SIG-M5 treated with dmso at 0.1 percent for 504 hours (cell line): ENCODE measurements around the gene POC1A.
A peak's percentile ranks its signal among the peaks of the same experiment; 100 is the strongest.

Experiments
- DNase-seq: peaks from one replicate; lab custom pipeline; 2025; ENCODE audit not compliant: unreplicated experiment; lab: John Stamatoyannopoulos, UW

Gene POC1A

DNA sequence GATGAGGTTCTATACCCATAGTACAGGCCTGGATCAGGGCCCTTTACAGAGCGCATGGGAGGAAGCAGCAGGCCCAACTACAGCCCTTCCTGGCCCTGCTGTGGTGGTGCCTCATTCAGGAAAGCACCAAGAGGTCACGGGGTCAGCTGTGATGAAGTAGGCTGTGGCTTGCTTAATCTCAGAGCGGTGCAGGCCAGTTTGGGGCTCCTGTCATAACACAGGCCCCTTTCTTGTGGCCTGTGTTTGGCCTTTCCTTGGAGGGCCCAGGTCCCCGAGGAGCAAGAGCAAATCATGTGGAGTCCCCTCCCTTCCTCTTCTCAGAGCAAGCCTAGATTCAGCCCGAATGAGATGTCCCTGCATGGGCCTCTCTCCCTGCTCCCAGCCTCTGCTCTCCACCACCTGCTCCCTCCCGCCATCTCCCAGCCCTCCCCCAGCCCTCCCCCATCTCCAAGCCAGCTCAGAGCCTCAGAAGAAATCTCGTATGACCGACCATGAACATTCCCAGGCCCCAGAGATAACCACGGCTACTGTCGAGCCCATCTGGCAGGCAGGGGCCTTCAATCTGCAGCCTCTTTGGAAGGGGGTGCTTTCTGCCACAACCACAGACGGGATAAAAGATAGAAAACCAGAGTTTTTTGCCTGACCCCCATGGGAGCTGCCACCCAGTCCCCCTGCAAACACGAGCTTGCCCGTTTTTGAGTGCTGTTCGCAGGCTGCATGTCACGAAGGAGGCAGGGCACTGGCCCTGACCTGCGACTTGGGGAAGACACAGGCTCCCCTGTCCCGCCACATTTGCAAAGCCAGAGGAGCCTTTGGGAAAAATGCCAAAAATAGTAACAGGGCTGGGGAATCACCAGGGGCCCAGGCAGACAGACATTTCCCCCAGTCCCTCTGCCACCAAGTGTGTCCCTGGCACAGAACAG is 65.5 kb downstream of the POC1A start:
- DNase-seq, result peak; percentile 76

DNA sequence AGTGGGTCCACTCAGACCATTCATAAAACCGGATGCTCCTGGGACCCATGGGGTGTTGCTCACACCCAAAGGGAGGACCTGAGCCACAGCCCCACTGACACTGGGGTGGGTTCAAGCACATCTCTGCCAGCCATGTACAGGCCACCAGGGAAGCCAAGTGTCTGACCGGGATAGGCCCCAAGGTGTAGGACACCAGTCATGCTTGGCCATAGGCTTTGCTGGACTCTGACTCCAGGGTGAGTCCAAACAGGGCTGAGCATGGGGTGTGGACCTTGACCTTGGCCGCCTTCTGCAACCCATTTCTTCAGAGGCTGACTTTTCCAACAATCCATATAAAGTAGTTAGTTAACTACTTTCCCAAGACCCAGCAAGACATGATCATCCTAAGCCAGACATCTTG is 66.5 kb downstream of the POC1A start:
- DNase-seq, result no peak

DNA sequence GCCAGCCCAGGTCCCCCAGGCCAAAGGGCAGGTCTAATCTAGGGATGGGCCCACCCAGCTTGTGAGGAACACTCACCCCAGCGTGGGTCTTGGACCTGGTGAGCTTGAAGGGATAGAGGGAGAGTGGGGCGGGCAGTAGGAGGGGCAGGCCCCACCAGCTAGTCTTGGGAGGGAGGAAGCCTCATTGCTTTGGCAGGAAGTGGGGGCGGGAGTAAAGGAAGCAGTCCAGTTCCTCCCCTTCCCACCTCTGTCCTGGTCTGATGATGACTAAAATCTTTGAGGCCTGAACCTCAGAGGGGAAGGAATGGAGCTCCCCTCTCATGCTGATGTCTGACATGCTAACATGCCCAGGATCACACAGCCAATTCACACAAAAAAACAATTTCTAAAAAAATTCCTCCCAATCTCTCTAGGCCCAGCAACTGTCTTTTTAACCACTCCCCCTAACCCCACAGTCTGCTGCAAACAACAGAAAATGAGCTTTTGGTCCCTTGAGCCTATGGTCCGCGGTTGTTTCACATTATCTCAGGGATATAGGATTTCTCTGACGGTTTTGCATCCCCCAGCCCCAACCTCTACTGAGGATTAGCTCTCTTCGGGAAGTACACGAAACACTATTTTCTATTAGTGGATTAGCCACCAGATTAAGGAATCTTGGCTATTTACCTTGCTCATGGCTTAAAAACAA is 67.1 kb downstream of the POC1A start:
- no peak for DNase-seq

DNA sequence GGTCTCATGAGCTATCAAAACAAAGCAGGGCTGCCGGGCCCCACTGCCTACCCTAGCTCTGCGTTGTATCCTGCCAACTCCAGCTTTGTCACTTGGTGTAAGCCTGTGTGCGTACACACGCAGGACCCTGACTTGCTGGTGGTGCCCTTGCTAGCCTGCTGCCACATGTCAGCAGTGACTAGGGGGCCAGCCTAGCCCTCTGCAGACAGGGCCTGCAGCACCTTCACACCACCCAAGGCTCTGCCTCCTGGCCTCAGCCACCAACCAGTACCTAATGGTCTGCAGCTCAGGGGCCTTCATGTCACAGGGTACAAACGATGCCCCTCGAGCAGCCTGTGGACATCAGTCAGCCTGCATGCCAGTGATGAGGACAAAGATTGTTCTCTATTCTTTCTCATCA is 67.8 kb downstream of the POC1A start:
- DNase-seq, result no peak

DNA sequence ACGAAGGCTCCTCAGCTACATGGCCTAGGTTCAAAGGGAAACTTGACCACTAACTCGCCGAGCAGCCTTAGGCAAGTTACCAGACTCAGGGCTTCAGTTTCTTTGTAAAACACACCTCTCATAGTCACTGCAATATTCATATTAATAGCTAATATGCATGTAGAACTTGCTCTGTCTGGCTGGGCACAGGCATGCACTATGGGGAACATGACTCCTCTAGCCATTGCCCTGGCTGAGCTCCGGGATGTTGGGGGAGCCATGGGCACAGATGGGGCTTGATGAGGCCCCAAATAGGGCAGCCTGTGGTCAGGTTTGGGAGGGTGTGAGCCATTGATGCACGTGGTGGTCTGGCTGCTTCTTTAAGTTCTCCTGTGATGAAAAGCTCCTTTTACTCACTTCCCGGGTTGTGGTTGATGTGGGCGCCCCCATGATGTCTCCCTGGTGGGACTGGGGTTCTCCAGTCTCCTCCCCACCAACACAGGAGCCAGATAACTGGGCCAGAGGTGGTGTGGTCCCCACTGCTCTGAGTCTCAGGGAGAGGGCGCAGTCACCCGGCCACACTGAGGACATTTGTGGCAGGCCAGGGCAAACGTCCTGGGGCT is 68.4 kb downstream of the POC1A start:
- DNase-seq, result no peak

DNA sequence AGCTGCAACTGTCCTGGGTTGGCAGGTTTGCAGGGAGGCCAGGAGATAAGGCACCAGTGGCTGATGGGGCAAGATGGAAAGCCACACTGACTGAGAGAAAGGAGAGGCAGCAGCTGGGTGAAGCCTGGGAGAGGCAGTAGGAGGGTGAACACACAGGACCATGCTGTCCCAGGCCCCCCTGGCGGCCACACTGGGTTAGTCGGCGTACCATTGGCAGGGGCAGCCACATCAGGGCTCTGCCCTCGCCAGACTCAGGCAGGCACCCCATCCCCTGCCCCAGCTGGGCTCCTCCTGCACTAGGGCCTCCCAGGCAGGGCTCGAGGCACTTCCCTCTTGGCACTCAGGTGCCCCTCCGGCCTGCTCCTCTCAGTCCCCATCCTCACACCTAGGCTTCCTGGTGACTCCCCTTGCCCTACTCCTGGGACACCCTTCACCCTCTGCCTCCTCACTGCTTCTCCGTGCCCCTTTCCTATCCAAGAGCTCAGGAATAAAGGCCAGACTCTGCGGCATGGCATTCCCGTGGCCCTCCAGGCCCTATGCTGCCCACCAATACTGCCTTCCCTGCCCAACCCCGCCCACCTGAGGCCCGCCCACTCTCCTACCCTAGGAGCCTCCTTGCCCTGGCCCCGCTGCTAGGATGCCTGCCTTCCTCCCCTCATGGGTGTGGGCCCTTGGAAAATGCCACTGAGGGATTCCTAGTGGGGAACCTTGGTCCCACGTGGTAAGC is 69.1 kb downstream of the POC1A start:
- DNase-seq, result no peak

DNA sequence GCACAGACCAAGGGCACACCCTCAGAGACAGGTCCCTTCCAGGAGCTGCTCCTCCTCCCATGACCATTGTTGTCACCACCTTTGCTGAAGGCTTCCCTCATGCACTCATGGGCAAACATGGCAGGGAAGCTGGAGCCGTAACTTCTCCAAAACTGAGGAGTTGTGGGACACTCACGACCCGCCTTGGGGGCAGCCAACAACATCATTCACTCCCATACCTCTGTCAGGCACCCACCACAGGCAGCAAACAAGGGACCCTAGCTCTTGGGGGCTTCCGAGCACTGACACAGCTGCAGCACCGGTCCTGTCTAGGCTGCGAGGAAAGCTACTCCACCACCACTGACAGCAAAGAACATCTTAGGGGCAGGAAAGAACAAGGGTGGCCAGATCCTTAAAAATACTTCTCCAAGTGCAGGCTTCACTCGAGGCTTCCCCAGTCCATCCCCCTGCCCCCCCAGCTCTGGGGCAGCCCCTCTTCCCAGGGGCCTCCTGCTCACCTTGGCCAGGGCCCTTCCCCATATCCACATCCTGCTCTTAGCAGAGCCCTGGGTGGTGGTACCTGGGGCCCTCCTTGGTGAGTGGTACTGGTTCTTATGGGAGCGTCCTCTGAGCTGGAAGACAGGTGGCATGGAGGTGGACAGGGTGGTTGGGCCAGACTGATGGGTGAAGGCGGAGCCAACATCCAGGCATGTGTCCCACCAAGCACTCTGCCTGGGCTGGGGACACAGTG is 69.8 kb downstream of the POC1A start:
- no peak for DNase-seq

DNA sequence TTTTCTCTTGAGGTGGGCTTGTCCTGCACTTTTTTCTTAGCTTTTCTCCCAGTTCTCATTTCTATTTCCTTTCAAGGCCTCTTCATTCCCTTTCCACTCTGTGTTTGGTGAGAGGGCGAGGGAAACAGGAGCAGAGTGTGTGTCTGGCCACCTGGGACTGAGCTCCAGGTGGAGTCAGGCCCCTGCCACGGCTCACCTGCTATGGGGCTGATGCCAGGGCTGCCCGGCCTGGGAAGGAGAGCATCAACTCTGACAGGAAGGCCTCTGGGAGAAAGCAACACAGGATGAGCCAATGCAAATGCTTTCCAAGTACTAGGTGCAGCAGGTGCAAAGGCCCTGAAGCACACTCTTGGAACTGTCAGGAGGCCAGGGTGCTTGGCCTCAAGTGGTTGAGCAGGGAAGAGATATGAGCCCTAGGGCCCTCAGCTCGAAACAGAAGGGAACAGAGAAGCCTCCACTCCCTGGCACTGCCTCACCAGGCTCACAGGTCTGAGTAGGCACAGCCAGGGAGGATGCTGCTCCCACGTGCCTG is 70.6 kb downstream of the POC1A start:
- DNase-seq, result no peak

DNA sequence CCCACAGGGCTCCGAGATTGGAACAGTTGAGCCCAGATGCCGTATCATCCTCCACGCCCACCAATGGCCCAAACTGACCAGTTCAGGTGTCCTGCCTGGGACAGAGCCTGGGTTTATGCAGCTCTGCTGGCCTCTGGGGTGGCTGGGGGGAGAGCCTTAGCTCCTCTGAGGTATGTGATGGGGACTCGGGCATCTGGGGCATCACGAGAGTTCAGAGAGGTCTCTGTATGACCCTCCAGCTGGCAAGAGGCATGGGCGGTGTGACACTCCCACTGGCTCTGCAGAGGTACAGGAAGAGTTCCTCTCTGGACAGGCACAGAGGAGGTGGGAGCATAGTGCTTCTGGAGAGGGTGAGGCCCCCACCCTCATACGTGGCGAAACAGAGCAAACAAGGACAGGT is 71.3 kb downstream of the POC1A start:
- no peak for DNase-seq

DNA sequence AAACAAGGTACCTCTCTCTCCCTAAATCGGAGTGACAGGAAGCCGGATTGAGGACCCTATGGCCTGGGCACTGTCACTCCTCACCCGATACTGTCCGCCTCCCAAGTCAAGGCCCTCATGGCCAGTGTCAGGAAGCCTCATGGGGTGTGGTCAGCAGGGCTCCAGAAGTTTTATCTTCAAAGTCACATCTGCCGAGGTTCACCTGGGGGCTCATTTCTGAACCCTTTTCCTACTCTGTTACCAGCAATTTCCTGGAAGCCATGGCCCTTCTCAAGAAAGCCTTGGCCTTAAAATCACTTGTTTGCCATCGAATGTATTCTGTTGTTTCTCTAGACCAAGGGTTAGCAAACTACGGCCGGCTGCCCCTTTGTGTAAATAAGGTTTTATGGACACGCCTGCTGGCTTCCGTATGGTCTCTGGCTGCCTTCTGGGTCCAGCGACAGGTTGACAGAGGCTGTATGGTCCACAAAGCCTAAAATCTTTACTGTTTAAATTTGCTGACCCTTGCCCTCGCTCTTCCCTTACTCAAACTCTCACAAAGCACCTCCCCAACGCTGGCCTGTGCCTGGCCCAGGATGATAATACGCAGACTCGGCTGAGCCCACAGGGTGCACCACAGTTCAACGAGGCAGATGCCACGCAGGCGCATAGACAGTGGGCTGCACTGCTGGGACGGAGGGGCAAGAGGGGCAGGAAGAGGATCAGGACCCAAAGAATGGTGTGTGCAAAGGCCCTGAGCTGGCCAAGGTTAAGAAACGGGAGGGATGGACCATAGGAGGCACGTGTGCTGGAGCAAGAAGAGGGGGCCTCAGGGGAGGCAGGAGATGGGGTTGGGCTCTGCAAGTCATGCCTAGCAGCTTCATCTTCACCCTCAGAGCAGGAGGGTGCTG is 73.1 kb downstream of the POC1A start:
- no peak for DNase-seq

DNA sequence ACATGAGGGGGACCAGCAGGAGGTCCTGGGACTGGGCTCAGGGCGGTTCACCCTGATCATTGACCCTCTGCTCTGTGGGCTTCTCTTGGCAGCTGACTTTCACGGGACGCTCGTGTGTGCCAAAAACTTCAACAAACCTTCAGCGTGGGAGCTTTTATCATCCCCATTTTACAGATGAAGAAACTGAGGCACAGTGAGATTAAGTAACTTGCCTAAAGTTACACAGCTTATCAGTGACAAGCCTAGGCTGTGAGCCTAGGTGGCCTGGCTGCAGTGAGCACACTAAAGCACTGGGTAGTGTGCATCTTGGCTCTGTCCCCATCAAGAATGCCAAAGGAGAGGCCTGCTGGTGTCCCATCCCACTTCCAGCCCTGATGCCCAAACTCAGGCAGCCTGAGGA is 74.3 kb downstream of the POC1A start:
- DNase-seq, result no peak

DNA sequence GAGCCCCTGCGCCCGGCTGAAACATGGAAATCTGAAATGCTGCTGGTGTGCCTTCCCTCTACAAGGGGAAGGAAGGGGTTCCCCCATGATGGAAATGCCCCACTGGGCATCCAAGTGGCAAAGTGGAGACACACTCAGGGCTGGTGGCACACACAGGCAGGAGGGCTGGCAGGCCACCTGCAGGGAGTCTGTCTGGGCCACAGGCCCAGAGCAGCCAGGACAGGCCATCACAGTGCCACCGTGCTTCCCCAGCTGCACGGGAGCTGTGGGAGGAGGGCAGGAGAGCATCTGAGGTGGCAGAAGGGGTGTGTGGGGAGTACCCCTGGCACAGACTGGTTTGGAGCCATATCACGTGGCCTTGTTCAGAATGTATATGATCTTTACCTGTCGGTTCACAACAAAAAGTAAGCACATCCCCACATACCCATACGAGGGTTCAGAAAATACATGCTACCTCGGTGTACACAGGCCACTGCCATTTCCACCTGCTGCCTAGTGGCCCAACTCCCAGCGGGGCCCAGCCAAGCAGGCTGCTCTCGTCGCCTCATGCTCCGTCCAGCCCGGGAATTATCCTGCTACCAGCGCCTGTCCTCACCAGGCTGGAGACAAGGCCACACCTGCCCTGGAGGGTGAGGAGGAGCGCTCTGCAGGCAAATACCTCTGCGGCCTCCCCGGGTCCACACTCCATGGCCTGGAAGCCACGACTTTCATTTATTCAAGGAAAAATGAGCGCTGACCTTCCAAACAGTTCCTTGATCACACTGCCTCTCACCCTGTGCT is 75.3 kb downstream of the POC1A start:
- DNase-seq, result no peak

DNA sequence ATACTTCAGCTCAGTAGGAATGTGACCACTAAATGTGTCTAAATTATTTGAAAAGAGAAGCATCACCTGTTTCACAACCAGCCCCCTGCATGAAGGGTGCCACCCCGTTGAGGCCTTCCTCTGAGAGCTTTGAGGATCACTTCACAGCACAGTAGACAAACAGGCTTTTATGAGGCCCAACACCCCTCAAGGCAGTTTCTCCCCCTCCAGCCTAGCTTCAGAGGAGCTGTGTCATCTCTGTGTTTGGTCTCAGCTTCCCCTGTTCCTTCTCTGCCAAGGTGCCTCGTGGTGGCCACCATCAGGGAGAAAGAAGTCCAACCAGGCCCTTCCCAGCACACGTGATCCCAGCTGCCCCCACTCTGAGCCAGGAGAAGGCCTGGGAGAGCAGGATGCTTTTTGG is 76.3 kb downstream of the POC1A start:
- peak; percentile 81 for DNase-seq

DNA sequence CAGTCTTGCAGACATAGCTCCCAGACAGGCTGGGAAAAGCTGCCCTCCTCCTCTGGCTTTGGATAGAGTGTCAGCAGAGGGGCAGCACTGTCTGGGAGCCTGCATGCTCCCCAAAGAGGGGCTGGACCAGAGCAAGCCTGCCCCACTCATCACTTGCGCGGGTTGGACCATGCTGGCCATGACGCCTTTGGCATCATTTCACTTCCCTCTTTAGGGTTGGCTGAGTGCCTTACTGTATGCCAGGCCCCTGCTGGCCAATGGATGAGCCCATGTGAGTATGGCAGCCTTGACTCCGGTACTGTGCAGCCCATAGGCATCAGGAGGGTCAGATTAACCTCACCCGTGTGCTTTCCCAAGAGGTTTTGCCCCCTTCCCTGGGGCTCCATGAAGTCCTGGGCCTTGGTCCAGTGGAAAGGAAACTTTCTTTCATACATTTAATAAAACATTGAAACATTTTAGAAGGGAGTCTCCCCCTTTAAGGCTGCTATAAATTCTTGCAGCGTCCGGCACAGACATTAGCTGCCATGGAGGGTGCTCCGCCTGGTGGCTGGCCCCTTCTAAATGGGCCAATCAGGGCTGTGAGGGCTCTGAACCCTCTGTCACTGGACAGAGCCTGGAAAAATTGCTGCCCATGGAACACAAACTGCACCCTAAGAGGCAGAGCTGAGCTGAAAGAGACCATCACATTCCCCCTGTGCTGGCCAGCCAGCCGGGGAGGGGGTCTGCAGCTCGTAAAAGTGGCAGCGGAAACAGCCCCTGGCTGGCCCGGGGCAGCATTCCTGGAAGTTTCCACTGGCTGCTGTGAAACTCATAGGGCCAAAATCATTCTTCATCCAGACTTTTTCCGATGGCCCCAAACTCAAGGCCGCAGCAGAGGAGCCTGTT is 77.1 kb downstream of the POC1A start:
- no peak for DNase-seq

DNA sequence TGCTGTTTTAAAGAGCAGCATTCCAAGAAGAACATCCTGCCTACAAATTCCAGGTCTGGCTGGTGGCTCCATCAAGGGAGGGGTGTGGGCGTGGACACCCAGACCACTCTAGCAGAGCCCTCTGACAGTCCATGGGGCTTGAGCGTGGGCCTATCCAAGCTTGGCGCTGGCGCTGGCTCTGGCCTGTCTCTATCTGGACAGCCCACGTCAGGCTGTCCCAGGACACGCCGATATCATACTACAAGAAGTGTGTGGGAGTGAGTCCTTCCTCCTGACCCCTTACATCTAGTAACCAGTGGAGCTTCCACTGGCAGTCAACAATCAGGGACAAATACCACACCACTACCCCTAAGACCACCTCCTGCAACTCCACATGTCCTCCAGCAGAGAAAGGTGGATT is 80.7 kb downstream of the POC1A start:
- no peak for DNase-seq

DNA sequence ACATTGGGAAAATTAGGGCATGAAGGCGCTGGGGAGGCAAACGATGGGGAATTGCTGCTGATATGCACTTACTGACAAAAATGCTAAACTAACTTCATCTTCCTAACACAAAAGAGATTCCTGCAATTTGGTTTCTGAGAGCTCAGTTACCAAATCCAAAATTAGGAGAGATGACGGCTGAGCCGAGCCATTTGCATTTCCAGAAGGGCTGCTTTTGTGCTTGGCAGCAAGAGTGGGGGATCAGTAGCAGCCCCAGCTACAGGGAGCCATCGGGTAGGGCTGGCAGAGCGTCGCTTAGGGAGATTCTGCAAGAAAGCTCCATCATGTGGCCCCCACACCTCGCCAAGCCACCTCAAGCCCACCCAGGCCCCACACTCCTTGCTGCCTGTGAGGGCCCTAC is 81.8 kb downstream of the POC1A start:
- no peak for DNase-seq

DNA sequence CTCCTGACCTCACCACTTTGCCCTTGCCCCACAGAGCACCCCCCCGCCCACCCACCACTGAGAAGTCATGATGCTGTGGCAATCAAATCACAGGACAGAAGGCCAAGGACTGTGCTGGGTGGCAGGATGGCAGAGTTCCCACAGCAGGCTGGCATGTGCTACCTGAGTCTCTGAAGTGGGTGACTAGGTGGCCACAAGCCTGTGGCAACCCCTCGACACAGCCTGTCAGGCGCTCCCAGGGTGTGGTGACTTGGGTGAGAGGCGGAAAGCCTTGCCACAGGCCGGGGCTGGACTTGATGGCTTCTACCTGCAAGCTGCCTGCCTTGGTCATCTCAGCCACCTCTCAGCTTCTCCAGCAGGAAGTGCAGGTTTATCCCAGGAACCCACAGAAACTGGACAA is 82.2 kb downstream of the POC1A start:
- DNase-seq, result no peak
